CD4-positive, alpha-beta T cell treated with Interferon gamma for 1 hour (primary cell): ENCODE results near the gene VWA5B2.

Source experiments
- DNase-seq: peaks from one replicate; pipeline ENCODE4 v3.0.0-alpha.2; 2020

VWA5B2 gene

GRCh38 chr3:184282941-184283340 lies 53.6 kb downstream of the VWA5B2 start:
- DNase-seq = no peak

- DNase-seq = no peak
Measured at GRCh38 chr3:184283681-184284080, 54.3 kb downstream of the VWA5B2 start.

- no peak for DNase-seq
Measured at GRCh38 chr3:184284696-184285095, 55.3 kb downstream of the VWA5B2 start.

- peak; percentile 41 for DNase-seq
Measured at GRCh38 chr3:184289426-184289938, 60.1 kb downstream of the VWA5B2 start.

DNA sequence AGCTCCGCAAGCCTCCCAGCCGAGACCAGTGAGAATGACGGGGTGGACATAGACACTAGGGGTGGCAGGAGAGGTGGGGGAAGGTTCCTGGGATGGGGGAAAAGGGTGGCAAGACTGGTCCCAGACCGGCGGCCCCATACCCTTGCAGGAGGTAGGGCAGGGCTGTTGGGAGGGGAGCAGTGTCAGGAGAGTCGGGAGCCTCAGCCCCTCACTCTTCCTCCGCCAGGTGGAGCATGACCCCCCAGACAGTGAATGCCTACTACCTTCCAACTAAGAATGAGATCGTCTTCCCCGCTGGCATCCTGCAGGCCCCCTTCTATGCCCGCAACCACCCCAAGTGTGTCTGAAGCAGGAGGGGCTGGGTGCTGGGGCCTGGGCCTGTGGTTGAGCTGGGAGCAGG lies 60.9 kb downstream of the VWA5B2 start:
- no peak for DNase-seq

DNA sequence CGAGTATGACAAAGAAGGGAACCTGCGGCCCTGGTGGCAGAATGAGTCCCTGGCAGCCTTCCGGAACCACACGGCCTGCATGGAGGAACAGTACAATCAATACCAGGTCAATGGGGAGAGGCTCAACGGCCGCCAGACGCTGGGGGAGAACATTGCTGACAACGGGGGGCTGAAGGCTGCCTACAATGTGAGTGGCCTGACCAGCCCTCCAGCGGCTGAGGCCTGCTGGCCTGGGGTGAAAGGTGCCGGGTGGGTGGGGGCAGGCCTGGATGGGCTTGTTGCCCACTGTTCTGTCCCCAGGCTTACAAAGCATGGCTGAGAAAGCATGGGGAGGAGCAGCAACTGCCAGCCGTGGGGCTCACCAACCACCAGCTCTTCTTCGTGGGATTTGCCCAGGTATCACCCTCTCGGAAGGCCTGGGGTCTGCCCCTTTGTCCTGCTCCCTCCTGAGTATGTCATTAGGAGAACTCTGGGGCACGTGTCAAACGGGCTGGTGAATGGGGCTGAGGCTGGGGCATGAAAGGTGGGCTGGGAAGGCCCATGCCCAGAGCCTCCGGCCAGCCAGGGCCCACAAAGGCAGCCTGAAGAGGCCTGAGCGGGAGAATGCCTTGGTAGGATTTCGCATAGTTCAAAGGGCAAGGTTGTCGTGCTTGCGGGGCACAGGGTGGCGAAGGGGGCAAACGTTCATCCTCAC lies 61.8 kb downstream of the VWA5B2 start:
- DNase-seq = no peak
